Activated CD4-positive, alpha-beta T cell treated with anti-CD3 and anti-CD28 coated beads, Interleukin-2, Interleukin-4, amounts not matched to agents 100 ng/mL and 50 ng/mL, durations not matched to agents 16 hours and 8 hours (primary cell): ENCODE results near the gene CEP192.
"Not testable (repeated sequence)": the region's sequence is repeated elsewhere in the genome, so short reads cannot be mapped to it uniquely, and the experiment has no call there.

Source experiments
- DNase-seq: peaks from one replicate; pipeline ENCODE4 v3.0.0-alpha.2; 2020; ENCODE audit warnings: low spot score

CEP192 gene

DNA sequence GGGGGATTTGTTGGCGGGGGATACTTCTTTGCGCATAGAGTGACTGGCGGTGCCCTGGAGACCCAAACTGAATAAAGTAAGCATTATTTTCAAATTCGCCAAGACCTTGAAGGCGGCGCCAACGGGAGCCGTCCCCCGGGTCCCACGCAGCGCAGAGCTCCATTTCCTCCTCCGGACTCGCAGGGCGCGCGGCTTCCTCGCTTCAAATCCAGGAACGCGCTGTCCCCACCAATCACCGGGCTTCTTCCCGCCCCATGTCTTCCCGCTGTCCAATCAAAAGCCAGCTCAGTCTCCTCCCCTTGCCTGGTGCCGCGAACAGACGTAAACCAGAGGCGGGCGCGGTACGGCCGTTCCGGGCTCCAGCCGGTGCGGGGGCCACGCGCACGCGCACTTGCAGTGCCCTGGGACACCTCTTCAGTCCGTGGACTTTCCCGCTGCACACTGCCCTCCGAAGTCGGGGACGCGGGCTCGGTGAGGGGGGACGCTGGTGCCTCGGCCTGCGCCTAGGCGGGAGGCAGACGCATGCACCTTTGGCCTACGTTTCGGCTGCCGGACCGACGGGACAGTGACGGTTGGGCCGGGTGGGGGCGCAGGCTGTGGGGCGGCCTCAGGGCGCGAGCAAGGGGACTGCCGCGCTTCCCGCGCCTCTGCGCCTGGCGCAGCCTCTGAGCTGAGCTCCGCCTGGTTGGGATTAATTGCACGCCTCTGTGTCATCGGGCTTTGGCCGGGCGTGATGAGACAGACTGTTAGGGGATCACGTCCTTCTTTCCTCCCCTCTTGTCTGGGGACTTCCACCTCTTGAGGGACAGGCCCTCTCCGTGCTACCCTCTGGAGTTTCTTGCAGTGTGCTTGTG is at the start of gene CEP192:
Gene CEP192, plus strand, starts transcription at position 396 of the 854 bp plus-strand sequence. CDS start 8,063 bp downstream, outside the sequence.
- DNase-seq: peak; percentile 99

GRCh38 chr18:12943215-12943614 is 47.9 kb upstream of the CEP192 start:
- no peak for DNase-seq

GRCh38 chr18:12944709-12945108 is 46.5 kb upstream of the CEP192 start:
- no peak for DNase-seq

DNA sequence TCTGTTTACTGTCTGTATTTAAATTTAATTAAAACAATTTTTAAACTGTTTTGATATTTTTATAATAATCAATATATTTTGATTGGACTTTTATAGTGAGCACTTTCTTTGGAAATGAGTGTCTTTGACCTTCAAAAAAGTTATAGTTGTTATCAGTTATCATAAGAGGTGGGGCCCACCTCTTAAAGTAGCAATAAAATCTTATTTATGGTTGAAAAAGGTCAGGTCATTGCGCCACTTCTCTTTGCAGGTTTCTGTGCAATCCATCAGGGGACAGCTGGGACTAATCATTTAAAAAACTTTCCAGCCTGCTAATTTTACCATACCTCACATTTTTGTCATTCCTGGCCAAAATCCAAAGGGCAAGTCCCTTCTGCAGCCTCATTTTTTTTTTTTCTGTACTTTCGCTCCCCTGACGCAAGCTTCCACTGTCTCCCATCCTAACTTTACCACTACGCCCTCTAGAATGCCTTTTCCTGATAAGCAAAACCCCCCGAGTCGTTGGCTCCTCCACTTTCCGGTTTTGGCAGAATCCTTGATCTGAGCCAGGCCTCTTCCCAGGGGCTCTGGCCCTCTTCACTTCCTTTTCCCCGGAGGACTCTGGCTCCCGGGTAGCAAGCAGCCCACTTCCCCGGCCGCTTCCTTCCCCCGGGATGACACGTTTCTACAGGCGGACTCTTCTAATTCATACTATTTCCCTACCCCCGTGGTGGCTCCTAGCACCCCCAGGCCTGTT is 44.4 kb upstream of the CEP192 start:
- DNase-seq: peak; percentile 10

- DNase-seq: peak; percentile 99
Measured at GRCh38 chr18:12947285-12948049, 43.7 kb upstream of the CEP192 start, which contains the start of gene SEH1L. Gene SEH1L, plus strand, starts transcription at chr18:12948011. Its CDS starts 111 bp downstream, at chr18:12948122.

DNA sequence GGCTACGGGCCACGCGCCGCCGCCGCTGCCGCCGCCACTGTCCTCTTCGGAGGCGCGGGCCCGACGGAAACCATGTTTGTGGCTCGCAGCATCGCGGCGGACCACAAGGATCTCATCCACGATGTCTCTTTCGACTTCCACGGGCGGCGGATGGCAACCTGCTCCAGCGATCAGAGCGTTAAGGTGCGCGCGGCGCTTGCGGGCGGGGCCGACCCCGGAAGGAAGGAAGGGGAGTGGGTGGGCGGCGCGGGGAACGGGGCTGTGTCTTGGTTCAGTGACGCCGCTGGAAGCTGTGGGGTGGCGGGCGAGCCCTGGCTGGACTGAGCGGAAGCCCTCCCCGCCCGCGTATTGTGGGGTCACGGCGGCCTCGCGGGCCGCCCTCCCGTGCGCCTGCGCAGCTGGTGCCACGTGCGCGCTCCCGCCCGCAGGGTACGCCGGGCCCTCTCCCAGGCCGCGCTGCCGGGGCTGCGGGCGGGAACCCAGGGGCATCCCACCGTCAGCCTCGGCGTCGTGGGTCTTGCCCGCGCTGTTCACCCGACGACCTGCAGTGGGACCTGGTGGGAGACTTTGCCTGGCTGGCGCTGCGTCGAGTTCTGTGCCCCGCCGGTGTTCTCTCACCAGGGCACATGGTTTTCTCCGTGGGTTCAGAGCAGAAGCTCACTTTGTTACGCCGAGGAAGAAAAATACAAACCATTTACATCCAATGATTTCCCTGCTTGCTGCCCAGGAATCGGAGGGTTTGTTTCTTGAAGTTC is 42.9 kb upstream of the CEP192 start:
- peak; percentile 98 for DNase-seq

- DNase-seq: no peak
Measured at GRCh38 chr18:12958478-12958877, 32.7 kb upstream of the CEP192 start.

GRCh38 chr18:12960395-12960794 is 30.8 kb upstream of the CEP192 start:
- DNase-seq: no peak

- DNase-seq: no peak
Measured at GRCh38 chr18:12960853-12961397, 30.2 kb upstream of the CEP192 start.

DNA sequence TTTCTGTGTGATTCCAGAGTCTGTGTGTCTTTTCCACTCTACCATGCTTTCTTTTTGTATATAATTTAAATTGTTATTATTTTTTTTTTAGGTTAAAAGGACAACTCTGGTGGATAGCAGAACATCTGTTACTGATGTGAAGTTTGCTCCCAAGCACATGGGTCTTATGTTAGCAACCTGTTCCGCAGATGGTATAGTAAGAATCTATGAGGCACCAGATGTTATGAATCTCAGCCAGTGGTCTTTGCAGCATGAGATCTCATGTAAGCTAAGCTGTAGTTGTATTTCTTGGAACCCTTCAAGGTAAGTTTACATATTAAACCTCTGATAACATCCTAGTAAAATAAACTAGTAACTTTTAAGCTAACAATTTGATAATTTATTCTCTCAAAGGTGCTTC is 28.1 kb upstream of the CEP192 start:
- DNase-seq: no peak

- no peak for DNase-seq
Measured at GRCh38 chr18:12968115-12968514, 23.0 kb upstream of the CEP192 start.

- DNase-seq: peak; percentile 44
Measured at GRCh38 chr18:12968619-12969018, 22.5 kb upstream of the CEP192 start.

- DNase-seq: no peak
Measured at GRCh38 chr18:12973562-12974213, 17.5 kb upstream of the CEP192 start.

DNA sequence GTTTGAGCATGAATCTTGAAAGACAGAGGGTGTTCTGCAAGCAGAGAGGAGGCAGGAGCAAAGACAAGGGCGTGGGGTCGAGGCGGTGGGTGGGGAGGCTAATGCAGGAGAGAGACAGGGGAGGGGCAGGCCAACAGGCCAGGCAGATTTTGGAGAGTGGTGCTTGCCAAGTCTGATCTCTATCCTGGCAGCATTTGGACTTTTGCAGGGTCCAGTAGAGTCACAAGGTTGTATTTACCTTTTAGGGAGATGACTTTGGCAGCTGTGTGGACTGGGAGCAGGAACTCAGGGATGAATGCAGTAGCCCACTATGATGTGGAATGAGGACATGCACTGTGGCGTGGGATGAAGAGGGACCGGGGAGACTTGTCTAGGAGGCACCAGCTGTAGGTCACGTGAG is 15.7 kb upstream of the CEP192 start:
- DNase-seq: no peak

DNA sequence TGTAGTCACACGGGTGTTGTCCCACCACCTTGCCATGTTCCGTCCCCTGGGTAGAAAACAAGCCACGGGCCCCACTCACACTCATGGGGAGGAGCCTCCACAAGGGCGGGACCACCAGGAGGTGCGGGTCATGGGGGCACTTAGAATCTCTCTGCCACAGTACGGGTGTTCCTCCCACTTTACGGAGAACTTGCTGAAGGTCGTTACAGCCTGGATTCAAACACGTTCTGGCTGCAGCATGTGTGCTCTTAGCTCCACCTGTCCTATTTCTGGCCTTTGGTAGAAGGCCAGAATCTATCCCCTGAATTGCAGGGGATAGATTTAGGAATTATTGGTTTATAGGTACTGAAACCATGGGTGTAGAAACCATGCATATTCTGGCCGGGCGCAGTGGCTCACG is 14.9 kb upstream of the CEP192 start:
- DNase-seq: no peak

DNA sequence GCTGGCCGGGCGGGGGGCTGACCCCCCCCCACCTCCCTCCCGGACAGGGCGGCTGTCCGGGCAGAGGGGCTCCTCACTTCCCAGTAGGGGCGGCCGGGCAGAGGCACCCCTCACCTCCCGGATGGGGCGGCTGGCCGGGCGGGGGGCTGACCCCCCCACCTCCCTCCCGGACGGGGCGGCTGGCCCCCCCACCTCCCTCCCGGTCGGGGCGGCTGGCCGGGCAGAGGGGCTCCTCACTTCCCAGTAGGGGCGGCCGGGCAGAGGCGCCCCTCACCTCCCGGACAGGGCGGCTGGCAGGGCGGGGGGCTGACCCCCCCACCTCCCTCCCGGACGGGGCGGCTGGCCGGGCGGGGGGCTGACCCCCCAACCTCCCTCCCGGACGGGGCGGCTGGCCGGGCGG is 11.1 kb upstream of the CEP192 start:
- DNase-seq: not testable (repeated sequence)

DNA sequence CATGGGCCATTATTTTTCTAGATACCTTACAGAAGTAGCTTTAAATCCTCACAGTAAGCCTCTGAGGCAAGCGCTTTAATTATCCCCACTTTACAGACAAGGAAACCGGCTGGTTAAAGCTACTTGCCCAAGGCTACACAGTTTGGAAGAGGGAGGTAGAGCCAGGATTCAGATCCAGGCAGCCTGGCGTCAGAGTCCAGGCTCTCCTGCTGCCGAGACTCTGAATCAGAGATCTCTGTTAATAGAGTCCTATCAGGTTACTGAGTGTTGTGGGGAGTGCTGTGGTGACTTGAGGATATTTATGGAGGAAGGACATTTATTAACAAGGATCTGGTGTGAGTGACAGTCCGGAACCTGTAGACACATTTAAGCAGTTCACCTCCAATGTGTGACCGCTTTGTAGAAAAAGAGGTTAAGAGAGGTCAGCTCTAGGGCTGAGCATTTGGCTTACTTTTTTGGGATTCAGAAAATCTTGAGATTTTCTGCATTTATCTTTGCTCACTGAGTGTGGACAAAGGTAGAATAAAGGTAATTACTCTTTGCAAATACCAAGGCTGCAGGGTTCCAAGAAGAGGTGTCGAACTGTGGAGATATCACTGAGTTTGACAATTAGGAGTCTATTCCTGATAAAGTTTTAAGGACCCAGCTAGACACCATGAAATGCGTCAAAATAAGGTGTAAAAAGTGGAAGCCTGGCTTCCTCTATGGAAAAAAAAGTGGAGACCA is 1.6 kb upstream of the CEP192 start:
- no peak for DNase-seq

- peak; percentile 60 for DNase-seq
Measured at GRCh38 chr18:12990123-12990475, 1.1 kb upstream of the CEP192 start.

- DNase-seq: no peak
Measured at GRCh38 chr18:12990641-12990966, 558 bp upstream of the CEP192 start.

DNA sequence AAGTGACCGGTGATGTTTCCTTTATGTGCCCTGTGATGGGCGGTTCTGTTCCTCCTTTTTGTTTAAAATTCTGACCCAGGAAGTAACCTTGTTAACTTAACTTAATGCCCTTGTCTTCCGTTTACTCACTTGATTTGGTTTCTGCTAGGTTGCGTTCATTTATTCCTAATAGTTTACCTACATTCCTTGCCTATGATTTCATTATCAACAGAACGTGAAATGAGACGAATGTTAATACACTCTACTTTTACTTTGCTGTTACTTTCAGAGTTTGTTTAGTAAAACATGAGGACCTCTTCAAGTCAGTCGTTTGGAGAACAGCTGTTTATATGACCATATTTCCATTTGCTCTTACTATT is 638 bp downstream of the CEP192 start:
- no peak for DNase-seq
